Hair follicle dermal papilla cell (primary cell): Measurements from ENCODE around the gene ZNF561. TPM values are rescaled to one million over a fixed set of nuclear protein-coding genes. Genes with fewer than 3 reads are reported as not detected.

Source experiments
- total RNA-seq: library from RNA; depleted of rRNA; stranded (reverse); fragments of >200 nt; gene quantifications from 2 replicates; pipeline ENCODE4 v1.2.3, GENCODE V29; 2012

The ZNF561 gene
- 37.0 and 51.0 TPM in 2 replicates for total RNA-seq

DNA sequence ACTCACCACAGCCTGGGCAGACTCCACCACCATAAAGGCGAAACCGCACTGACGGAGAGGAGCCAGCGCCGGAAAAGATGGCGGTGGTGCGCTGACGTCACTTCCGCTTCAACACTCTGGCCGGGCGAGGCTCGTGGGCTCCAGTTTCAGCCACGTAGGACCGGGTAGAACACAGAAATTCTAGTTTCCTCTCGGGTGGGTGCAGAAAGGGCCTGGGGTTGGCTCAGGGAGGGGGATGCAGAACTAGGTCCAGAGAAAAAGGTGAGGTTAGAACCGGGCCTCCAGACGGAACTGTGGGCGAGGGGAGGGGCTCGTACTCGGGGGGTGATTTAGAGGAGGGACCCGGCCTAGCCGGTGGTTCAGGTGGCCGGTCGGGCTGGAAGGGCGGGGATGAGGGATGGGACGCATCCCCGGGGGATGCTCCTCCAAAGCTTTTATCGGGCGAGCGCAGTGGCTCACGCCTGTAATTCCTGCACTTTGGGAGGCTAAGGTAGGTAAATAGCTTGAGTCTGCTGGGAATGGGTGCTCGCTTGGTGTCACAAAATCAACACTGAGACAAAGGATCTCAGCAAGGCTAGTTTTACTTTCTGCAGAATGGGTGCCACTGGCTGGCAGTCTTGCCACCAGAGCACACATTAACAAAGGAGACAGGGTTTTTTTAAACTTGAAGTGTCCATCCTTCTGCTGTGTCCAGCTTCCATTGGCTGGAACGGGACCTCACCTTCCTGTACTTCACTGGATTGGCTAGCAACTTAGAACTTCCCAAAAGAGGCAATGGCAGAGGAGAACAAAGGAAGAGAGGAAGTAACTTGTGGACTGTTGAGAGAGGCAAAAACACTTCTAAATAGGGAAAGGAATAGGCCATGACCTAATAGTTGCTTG, at the start of gene ZNF561:
Gene ZNF561, minus strand, starts transcription at position 77 of the 882 bp plus-strand sequence. CDS start 1,776 bp downstream, outside the sequence.

DNA sequence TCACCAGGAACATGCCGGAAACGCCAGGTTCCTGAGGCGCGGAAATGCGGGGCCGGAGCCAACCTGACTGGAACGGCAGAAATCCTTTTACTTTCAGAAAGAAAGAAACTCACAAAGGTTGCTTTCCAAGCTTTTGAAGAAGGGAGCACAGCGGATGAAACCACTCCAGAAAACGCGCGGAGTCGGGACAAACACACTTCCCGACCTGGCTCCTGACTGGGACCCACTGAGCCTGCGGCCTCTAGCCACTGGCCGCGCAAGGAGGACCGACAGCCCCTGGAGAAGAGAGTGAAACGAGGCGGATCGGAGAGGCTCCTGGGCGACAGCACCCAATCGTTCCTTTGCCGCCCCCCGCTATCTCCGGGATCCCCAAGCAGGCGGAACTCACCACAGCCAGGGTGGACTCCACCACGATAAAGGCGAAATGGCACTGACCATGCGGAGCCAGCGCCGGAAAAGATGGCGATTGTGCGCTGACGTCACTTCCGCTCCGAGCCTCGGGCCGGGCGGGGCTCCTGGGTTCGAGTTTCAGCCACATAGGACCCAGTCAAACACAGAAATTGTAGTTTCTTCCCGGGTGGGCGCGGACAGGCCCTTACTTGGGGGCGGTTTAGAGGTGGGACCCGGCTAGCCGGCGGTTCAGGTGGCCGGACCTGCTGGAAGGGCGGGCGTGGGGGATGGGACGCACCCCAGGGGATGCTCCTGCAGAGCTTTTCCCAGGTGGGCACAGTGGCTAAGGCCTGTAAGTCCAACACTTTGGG, 36.8 kb downstream of the ZNF561 start, which contains the start of gene ZNF121:
Gene ZNF121, minus strand, starts transcription at position 432 of the 761 bp plus-strand sequence. CDS start 16,407 bp downstream, outside the sequence.

Other genes with a start within 250 kb of the ZNF561 start
- gene ZNF266, start 185.7 kb downstream of the ZNF561 start, total RNA-seq = 13.1 and 14.1 TPM in 2 replicates
- gene ZNF560, start 122.6 kb downstream of the ZNF561 start, total RNA-seq = 1.5 and 2.6 TPM in 2 replicates
- gene ZNF426, start 82.6 kb downstream of the ZNF561 start, total RNA-seq = 29.9 and 30.5 TPM in 2 replicates
- gene ZNF121, start 36.7 kb downstream of the ZNF561 start, total RNA-seq = 35.2 and 36.2 TPM in 2 replicates
- gene ZNF562, start 53.9 kb upstream of the ZNF561 start, total RNA-seq = 41.2 and 43.7 TPM in 2 replicates
- gene ZNF846, start 147.5 kb upstream of the ZNF561 start, total RNA-seq = 12.3 and 15.3 TPM in 2 replicates
- gene FBXL12, start 197.8 kb upstream of the ZNF561 start, total RNA-seq = 25.7 and 36.7 TPM in 2 replicates
- 78.5 and 136 TPM in 2 replicates for gene UBL5, start 206.7 kb upstream of the ZNF561 start, total RNA-seq
- 56.8 and 68.4 TPM in 2 replicates for gene PIN1, start 214.1 kb upstream of the ZNF561 start, total RNA-seq